ENCODE results near the gene ANKRD13B.
"Not testable (repeated sequence)": the region's sequence is repeated elsewhere in the genome, so short reads cannot be mapped to it uniquely, and the experiment has no call there.

The ANKRD13B gene

DNA sequence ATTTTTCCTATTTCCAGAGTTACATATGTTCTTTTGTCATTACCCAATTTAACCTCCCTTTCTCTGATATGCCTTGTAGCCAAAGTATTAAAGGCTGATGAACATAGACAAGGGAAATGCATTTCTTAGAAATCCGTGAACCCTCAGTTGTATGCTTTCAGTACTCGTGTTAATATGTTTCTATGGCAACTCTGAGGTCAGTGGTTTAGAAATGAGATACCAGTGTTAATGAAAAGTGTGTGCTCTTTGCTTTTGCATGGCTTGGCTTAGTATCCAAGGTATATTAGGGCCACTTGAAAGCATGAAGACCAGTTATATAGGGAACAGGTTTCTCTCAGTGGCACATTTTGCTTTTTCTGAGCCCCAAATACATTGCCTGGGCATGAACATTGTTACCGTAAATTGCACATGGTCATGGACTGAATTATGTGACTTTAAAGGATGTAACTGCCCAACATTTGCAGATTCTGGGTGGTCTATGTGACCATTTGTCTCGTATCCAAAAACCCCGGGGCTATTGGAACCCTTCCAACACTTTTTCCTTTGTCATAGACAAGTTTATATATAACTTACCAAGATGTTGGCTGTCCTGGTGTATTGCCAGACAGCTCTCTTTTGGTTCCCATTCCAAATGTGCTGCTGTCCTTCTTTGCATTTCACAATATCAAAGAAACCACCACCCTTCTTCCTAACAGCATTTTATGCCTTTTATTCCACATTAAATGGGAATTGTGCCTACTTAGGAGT is 43.6 kb upstream of the ANKRD13B start:
- no peak overlapping the region for H3K4me2 ChIP-seq (ENCODE audit: low read length)
- no peaks in the 10 kb centered on the region for H3K27me3 ChIP-seq (ENCODE audit: control insufficient read depth, insufficient read depth, low read length)
- no peaks in the 10 kb centered on the region for H3K79me2 ChIP-seq
- TF ChIP-seq, protein P1, sequence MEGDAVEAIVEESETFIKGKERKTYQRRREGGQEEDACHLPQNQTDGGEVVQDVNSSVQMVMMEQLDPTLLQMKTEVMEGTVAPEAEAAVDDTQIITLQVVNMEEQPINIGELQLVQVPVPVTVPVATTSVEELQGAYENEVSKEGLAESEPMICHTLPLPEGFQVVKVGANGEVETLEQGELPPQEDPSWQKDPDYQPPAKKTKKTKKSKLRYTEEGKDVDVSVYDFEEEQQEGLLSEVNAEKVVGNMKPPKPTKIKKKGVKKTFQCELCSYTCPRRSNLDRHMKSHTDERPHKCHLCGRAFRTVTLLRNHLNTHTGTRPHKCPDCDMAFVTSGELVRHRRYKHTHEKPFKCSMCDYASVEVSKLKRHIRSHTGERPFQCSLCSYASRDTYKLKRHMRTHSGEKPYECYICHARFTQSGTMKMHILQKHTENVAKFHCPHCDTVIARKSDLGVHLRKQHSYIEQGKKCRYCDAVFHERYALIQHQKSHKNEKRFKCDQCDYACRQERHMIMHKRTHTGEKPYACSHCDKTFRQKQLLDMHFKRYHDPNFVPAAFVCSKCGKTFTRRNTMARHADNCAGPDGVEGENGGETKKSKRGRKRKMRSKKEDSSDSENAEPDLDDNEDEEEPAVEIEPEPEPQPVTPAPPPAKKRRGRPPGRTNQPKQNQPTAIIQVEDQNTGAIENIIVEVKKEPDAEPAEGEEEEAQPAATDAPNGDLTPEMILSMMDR (IDR thresholded peaks at IDR 0.05): no peak
- no peaks in the 10 kb centered on the region for H3K36me3 ChIP-seq (ENCODE audit: control insufficient read depth, insufficient read depth, low read length)
- no peak overlapping the region for H3K4me3 ChIP-seq (ENCODE audit: low read depth, low read length)
- no peak overlapping the region for H2AFZ ChIP-seq
- no peak overlapping the region for H3K9ac ChIP-seq
- H3K4me1 ChIP-seq: no peaks in the 10 kb centered on the region
- no peaks in the 10 kb centered on the region for H3K9me3 ChIP-seq (ENCODE audit: control insufficient read depth, low read length)
- no peak overlapping the region for H3K27ac ChIP-seq

DNA sequence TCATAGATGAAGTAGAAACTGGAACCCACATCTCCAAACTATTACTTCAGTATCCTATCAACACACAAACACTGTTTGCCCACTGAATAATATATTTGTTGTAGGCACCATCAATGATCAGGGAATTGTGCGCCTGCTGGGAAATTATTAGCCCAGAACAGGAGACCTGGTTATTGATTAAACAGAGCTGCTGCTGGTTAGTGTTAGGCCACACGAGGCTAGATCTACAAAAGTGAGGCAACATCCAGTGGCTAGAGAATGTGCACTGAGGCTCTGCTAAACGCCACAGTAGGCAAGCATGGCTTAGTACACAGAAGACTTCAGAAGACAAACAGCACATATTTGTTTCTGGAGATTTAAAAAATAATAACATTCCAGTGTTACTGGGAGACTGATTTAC is 37.1 kb upstream of the ANKRD13B start:
- Histone ChIP-seq H3K4me2 (ENCODE audit: low read length) (no peak overlapping the region), H3K9ac (no peak overlapping the region), H3K9me3 (ENCODE audit: control insufficient read depth, low read length) (no peaks in the 10 kb centered on the region), H3K79me2 (no peaks in the 10 kb centered on the region), H3K4me1 (no peaks in the 10 kb centered on the region), H3K4me3 (ENCODE audit: low read depth, low read length) (no peak overlapping the region), H3K36me3 (ENCODE audit: control insufficient read depth, insufficient read depth, low read length) (no peaks in the 10 kb centered on the region), H3K27ac (no peak overlapping the region), H3K27me3 (ENCODE audit: control insufficient read depth, insufficient read depth, low read length) (no peaks in the 10 kb centered on the region), H2AFZ (no peak overlapping the region)
- TF ChIP-seq, protein P1 (IDR thresholded peaks at IDR 0.05): no peak

DNA sequence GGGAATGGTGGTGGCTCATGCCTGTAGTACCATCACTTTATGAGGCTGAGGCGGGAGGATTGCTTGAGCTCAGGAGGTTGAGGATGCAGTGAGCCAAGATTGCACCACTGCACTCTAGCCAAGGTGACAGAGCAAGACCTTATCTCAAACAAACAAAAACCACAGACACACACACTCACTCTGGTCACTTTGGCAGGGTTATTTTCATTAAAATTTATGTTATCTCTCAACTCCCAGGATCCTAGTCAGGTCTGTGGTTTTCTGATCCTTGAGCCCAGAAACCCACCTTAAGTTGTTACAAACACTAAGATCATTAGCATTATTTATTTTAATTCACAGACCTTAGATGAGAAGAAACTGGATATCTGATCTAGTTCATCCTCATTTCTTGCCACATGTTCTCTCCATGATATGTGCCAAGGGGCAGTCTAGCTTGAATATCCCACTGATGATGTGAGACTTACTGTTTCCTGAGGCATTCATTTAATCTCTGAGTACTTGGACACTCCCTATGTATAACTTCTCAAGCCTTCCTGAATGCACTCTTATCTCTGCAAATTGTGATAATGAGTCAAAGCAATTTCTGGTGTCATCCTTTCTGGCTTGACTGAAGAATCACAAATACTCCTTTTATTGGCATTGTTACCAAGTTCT is 35.7 kb upstream of the ANKRD13B start:
- H3K4me3 ChIP-seq (ENCODE audit: low read depth, low read length): no peak overlapping the region
- no peaks in the 10 kb centered on the region for H3K9me3 ChIP-seq (ENCODE audit: control insufficient read depth, low read length)
- H3K27ac ChIP-seq: no peak overlapping the region
- TF ChIP-seq, protein P1 (IDR thresholded peaks at IDR 0.05): no peak
- no peaks in the 10 kb centered on the region for H3K36me3 ChIP-seq (ENCODE audit: control insufficient read depth, insufficient read depth, low read length)
- H3K4me1 ChIP-seq: no peaks in the 10 kb centered on the region
- H2AFZ ChIP-seq: no peak overlapping the region
- no peaks in the 10 kb centered on the region for H3K79me2 ChIP-seq
- no peaks in the 10 kb centered on the region for H3K27me3 ChIP-seq (ENCODE audit: control insufficient read depth, insufficient read depth, low read length)
- no peak overlapping the region for H3K4me2 ChIP-seq (ENCODE audit: low read length)
- no peak overlapping the region for H3K9ac ChIP-seq

DNA sequence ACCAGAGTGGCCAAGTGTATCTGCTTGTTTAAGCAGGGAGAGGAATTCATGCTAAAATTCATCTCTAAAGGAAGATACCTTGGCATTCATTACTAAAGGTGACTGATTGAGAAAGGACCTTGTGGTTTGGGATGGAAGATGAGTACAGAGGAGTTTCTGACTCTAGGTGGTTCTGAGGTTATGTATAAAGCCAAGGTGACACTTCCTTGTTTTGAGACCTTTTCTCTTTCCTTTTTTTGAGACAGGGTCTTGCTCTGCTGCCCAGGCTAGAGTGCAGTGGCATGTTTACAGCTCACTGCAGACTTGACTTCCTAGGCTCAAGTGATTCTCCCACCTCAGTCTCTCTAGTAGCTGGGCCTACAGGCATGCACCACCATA is 35.2 kb upstream of the ANKRD13B start:
- no peak overlapping the region for H3K9ac ChIP-seq
- no peaks in the 10 kb centered on the region for H3K9me3 ChIP-seq (ENCODE audit: control insufficient read depth, low read length)
- no peak overlapping the region for H3K4me3 ChIP-seq (ENCODE audit: low read depth, low read length)
- H3K36me3 ChIP-seq (ENCODE audit: control insufficient read depth, insufficient read depth, low read length): no peaks in the 10 kb centered on the region
- H3K79me2 ChIP-seq: no peaks in the 10 kb centered on the region
- H3K4me2 ChIP-seq (ENCODE audit: low read length): no peak overlapping the region
- no peaks in the 10 kb centered on the region for H3K4me1 ChIP-seq
- no peaks in the 10 kb centered on the region for H3K27me3 ChIP-seq (ENCODE audit: control insufficient read depth, insufficient read depth, low read length)
- no peak overlapping the region for H3K27ac ChIP-seq
- no peak overlapping the region for H2AFZ ChIP-seq
- TF ChIP-seq, protein P1 (IDR thresholded peaks at IDR 0.05): no peak

DNA sequence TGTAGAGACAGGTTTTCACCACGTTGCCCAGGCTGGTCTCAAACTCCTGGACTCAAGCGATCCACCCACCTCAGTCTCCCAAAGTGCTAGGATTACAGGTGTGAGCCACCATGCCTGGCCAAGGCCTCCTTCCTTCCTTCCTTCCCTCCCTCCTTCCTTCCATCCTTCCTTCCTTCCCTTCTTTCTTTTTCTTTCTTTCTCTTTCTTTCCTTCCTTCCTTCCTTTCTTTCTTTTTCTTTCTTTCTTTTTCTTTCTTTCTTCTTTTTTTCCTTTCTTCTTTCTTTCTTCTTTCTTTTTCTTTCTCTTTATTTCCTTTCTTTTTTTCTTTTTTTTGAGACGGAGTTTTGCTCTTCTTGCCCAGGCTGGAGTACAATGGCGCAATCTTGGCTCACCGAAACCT is 34.8 kb upstream of the ANKRD13B start:
- H3K4me1 ChIP-seq; H3K79me2 ChIP-seq; H3K27me3 ChIP-seq (ENCODE audit: control insufficient read depth, insufficient read depth, low read length); H3K9me3 ChIP-seq (ENCODE audit: control insufficient read depth, low read length); H3K4me2 ChIP-seq (ENCODE audit: low read length); H3K27ac ChIP-seq; H3K9ac ChIP-seq; H2AFZ ChIP-seq; H3K36me3 ChIP-seq (ENCODE audit: control insufficient read depth, insufficient read depth, low read length); H3K4me3 ChIP-seq (ENCODE audit: low read depth, low read length): not testable (repeated sequence)

Measured in parathyroid adenoma (tissue), 2 donors.